ENCODE data around the gene BDKRB2. TPM values are rescaled to one million over a fixed set of nuclear protein-coding genes. Genes with fewer than 3 reads are reported as not detected.

Gene BDKRB2
- total and polyA plus RNA-seq, 2 experiments from 2014 or later = 0.14 to 0.21 TPM

DNA sequence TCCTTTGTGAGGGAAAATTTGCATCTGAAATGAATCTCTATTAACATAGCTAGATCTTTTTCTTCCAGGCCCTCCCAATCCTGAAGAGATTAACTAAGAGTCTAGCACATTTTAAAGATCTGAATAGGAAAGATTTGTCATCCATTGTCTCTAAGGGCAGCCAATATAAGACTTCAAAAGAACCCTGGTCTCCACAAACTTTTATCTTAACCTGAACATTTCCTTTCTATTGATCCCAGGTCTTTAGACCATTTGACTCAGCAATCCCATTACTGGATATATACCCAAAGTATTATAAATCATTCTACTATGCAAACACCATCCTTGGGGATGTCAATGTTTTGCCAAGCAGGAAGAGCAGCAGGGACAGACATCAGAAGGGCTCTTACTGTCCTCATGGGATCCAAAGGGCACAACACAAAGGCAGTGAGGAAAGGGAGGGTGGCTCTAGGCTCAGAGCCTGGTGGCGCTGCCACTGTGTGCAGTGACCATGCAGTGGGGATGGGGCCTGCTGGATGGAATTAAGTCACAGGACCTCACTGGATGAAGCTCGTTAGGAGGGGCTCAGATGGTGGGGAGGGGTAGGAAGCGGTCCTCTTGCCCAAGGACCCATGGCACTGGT is 12.7 kb upstream of the BDKRB2 start:
- no peaks in the 10 kb centered on the region for H3K36me3 ChIP-seq (ENCODE audit: insufficient read depth)
- ATAC-seq (no peak; the same call in 2 of the 3 replicates), DNase-seq (ENCODE audit: low spot score) (no peak)
- H3K4me3 ChIP-seq = no peak overlapping the region
- no peaks in the 10 kb centered on the region; the same call in 2 of the 3 replicates for H3K9me3 Mint-ChIP-seq
- no peaks in the 10 kb centered on the region for H3K36me3 Mint-ChIP-seq (ENCODE audit: low read depth)
- H3K4me1 ChIP-seq (ENCODE audit: insufficient read depth) = peaks cover 22% of the 10 kb centered on the region
- H3K4me1 Mint-ChIP-seq = peaks cover 38% of the 10 kb centered on the region
- H3K27me3 ChIP-seq (ENCODE audit: insufficient read depth) = no peaks in the 10 kb centered on the region
- H3F3A ChIP-seq (replicated peaks; ENCODE audit: low read depth) = no peaks in the 10 kb centered on the region
- no peaks in the 10 kb centered on the region for H4K20me1 ChIP-seq (replicated peaks; ENCODE audit: insufficient read depth)
- no peaks in the 10 kb centered on the region for H3K9me2 ChIP-seq (ENCODE audit: insufficient read depth)
- H3K4me3 Mint-ChIP-seq = peak overlapping the region; percentile 2; the same call in 1 of the 3 replicates
- no peaks in the 10 kb centered on the region for H3K79me2 ChIP-seq (replicated peaks; ENCODE audit: insufficient read depth)
- H3K27ac ChIP-seq (ENCODE audit: low read depth) = no peak overlapping the region
- TF ChIP-seq EZH2phosphoT487 (IDR thresholded peaks at IDR 0.05; ENCODE audit: unreplicated experiment) (no peak), POLR2AphosphoS5 (IDR thresholded peaks at IDR 0.05; ENCODE audit: low read depth) (no peak), EZH2 (IDR thresholded peaks at IDR 0.05; ENCODE audit: low read depth, unreplicated experiment) (no peak), JUNB (IDR thresholded peaks at IDR 0.05; ENCODE audit: unreplicated experiment) (no peak), ZNF331 (CRISPR knock-in tag; IDR thresholded peaks at IDR 0.05; ENCODE audit: low read depth) (no peak), ZNF114 (CRISPR knock-in tag; IDR thresholded peaks at IDR 0.05) (no peak), STAT1 (IDR thresholded peaks at IDR 0.05; ENCODE audit: unreplicated experiment) (no peak)
- TF ChIP-seq, protein P1, sequence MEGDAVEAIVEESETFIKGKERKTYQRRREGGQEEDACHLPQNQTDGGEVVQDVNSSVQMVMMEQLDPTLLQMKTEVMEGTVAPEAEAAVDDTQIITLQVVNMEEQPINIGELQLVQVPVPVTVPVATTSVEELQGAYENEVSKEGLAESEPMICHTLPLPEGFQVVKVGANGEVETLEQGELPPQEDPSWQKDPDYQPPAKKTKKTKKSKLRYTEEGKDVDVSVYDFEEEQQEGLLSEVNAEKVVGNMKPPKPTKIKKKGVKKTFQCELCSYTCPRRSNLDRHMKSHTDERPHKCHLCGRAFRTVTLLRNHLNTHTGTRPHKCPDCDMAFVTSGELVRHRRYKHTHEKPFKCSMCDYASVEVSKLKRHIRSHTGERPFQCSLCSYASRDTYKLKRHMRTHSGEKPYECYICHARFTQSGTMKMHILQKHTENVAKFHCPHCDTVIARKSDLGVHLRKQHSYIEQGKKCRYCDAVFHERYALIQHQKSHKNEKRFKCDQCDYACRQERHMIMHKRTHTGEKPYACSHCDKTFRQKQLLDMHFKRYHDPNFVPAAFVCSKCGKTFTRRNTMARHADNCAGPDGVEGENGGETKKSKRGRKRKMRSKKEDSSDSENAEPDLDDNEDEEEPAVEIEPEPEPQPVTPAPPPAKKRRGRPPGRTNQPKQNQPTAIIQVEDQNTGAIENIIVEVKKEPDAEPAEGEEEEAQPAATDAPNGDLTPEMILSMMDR (conservative IDR thresholded peaks at IDR 0.05; ENCODE audit: low read depth in 2 of 2) = no peak
- TF ChIP-seq, protein P2, sequence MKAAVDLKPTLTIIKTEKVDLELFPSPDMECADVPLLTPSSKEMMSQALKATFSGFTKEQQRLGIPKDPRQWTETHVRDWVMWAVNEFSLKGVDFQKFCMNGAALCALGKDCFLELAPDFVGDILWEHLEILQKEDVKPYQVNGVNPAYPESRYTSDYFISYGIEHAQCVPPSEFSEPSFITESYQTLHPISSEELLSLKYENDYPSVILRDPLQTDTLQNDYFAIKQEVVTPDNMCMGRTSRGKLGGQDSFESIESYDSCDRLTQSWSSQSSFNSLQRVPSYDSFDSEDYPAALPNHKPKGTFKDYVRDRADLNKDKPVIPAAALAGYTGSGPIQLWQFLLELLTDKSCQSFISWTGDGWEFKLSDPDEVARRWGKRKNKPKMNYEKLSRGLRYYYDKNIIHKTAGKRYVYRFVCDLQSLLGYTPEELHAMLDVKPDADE (IDR thresholded peaks at IDR 0.05) = no peak
- TF ChIP-seq, protein P3, sequence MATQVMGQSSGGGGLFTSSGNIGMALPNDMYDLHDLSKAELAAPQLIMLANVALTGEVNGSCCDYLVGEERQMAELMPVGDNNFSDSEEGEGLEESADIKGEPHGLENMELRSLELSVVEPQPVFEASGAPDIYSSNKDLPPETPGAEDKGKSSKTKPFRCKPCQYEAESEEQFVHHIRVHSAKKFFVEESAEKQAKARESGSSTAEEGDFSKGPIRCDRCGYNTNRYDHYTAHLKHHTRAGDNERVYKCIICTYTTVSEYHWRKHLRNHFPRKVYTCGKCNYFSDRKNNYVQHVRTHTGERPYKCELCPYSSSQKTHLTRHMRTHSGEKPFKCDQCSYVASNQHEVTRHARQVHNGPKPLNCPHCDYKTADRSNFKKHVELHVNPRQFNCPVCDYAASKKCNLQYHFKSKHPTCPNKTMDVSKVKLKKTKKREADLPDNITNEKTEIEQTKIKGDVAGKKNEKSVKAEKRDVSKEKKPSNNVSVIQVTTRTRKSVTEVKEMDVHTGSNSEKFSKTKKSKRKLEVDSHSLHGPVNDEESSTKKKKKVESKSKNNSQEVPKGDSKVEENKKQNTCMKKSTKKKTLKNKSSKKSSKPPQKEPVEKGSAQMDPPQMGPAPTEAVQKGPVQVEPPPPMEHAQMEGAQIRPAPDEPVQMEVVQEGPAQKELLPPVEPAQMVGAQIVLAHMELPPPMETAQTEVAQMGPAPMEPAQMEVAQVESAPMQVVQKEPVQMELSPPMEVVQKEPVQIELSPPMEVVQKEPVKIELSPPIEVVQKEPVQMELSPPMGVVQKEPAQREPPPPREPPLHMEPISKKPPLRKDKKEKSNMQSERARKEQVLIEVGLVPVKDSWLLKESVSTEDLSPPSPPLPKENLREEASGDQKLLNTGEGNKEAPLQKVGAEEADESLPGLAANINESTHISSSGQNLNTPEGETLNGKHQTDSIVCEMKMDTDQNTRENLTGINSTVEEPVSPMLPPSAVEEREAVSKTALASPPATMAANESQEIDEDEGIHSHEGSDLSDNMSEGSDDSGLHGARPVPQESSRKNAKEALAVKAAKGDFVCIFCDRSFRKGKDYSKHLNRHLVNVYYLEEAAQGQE (IDR thresholded peaks at IDR 0.05; ENCODE audit: unreplicated experiment) = no peak
- 0 out of 2 replicates have a peak overlapping the region, but pooled peaks have one; percentile 72 for H2AFZ ChIP-seq
- peak overlapping the region; percentile 67 for H3K27ac Mint-ChIP-seq
- peaks cover 13% of the 10 kb centered on the region for H3K27me3 Mint-ChIP-seq (ENCODE audit: insufficient read depth, low read depth, poor library complexity)
- H3K4me2 ChIP-seq = peak overlapping the region; percentile 9

Data from GM23338 (cell line).